ENCODE measurements around the gene SEBOX.

SEBOX gene

GRCh38 chr17:28385406-28385805 lies 20.4 kb upstream of the SEBOX start:
- Histone ChIP-seq H3K79me2 (ENCODE audit: insufficient read depth, low read length) (no peaks in the 10 kb centered on the region), H3K9ac (ENCODE audit: low read length) (no peak overlapping the region), H4K20me1 (ENCODE audit: insufficient read depth, low read length) (no peaks in the 10 kb centered on the region), H3F3A (ENCODE audit: insufficient read depth, low read length) (no peaks in the 10 kb centered on the region), H3K9me2 (ENCODE audit: low read depth, low read length) (no peaks in the 10 kb centered on the region), H3K9me3 (ENCODE audit: low read length) (no peaks in the 10 kb centered on the region), H3K4me2 (ENCODE audit: low read length) (no peak overlapping the region), H2AFZ (ENCODE audit: low read length) (no peak overlapping the region), H3K27me3 (ENCODE audit: insufficient read depth, low read length) (peaks cover 10% of the 10 kb centered on the region; the same call in 1 of the 2 replicates), H3K4me1 (ENCODE audit: insufficient read depth, low read length, severe bottlenecking) (no peaks in the 10 kb centered on the region), H3K27ac (ENCODE audit: low read depth, low read length, poor library complexity, severe bottlenecking) (no peak overlapping the region), H3K36me3 (ENCODE audit: insufficient read depth, low read length) (no peaks in the 10 kb centered on the region), H3K4me3 (ENCODE audit: low read depth, low read length, poor library complexity, severe bottlenecking) (no peak overlapping the region)
- TF ChIP-seq EZH2 (IDR thresholded peaks at IDR 0.05; ENCODE audit: borderline replicate concordance, low read length) (no peak), CTCF (IDR thresholded peaks at IDR 0.05; ENCODE audit: low read length) (no peak)

- H3K4me2 ChIP-seq (ENCODE audit: low read length), result peak overlapping the region; percentile 59; the same call in 1 of the 2 replicates
- H2AFZ ChIP-seq (ENCODE audit: low read length), result no peak overlapping the region
- H3K4me3 ChIP-seq (ENCODE audit: low read depth, low read length, poor library complexity, severe bottlenecking), result peak overlapping the region; percentile 48
- no peaks in the 10 kb centered on the region for H3K79me2 ChIP-seq (ENCODE audit: insufficient read depth, low read length)
- no peaks in the 10 kb centered on the region for H3K4me1 ChIP-seq (ENCODE audit: insufficient read depth, low read length, severe bottlenecking)
- H3K9ac ChIP-seq (ENCODE audit: low read length), result no peak overlapping the region
- no peaks in the 10 kb centered on the region for H3K36me3 ChIP-seq (ENCODE audit: insufficient read depth, low read length)
- no peaks in the 10 kb centered on the region for H3K9me2 ChIP-seq (ENCODE audit: low read depth, low read length)
- no peaks in the 10 kb centered on the region for H3F3A ChIP-seq (ENCODE audit: insufficient read depth, low read length)
- no peak overlapping the region for H3K27ac ChIP-seq (ENCODE audit: low read depth, low read length, poor library complexity, severe bottlenecking)
- no peak for TF ChIP-seq CTCF (IDR thresholded peaks at IDR 0.05; ENCODE audit: low read length)
- TF ChIP-seq EZH2 (IDR thresholded peaks at IDR 0.05; ENCODE audit: borderline replicate concordance, low read length), result no peak
- H3K27me3 ChIP-seq (ENCODE audit: insufficient read depth, low read length), result peaks cover 10% of the 10 kb centered on the region; the same call in 1 of the 2 replicates
- H3K9me3 ChIP-seq (ENCODE audit: low read length), result no peaks in the 10 kb centered on the region
- no peaks in the 10 kb centered on the region for H4K20me1 ChIP-seq (ENCODE audit: insufficient read depth, low read length)
Observed at GRCh38 chr17:28385037-28385400, 20.0 kb upstream of the SEBOX start.

- no peaks in the 10 kb centered on the region for H3K79me2 ChIP-seq (ENCODE audit: insufficient read depth, low read length)
- TF ChIP-seq CTCF (IDR thresholded peaks at IDR 0.05; ENCODE audit: low read length) (no peak), EZH2 (IDR thresholded peaks at IDR 0.05; ENCODE audit: borderline replicate concordance, low read length) (no peak)
- peak overlapping the region; percentile 59 for H3K4me2 ChIP-seq (ENCODE audit: low read length)
- no peak overlapping the region for H2AFZ ChIP-seq (ENCODE audit: low read length)
- H4K20me1 ChIP-seq (ENCODE audit: insufficient read depth, low read length), result no peaks in the 10 kb centered on the region
- no peaks in the 10 kb centered on the region for H3F3A ChIP-seq (ENCODE audit: insufficient read depth, low read length)
- no peak overlapping the region for H3K9ac ChIP-seq (ENCODE audit: low read length)
- no peaks in the 10 kb centered on the region for H3K4me1 ChIP-seq (ENCODE audit: insufficient read depth, low read length, severe bottlenecking)
- H3K9me2 ChIP-seq (ENCODE audit: low read depth, low read length), result no peaks in the 10 kb centered on the region
- peak overlapping the region; percentile 48 for H3K4me3 ChIP-seq (ENCODE audit: low read depth, low read length, poor library complexity, severe bottlenecking)
- H3K27me3 ChIP-seq (ENCODE audit: insufficient read depth, low read length), result peaks cover 10% of the 10 kb centered on the region; the same call in 1 of the 2 replicates
- H3K9me3 ChIP-seq (ENCODE audit: low read length), result no peaks in the 10 kb centered on the region
- H3K36me3 ChIP-seq (ENCODE audit: insufficient read depth, low read length), result no peaks in the 10 kb centered on the region
- no peak overlapping the region for H3K27ac ChIP-seq (ENCODE audit: low read depth, low read length, poor library complexity, severe bottlenecking)
Observed at GRCh38 chr17:28384281-28385036, 19.5 kb upstream of the SEBOX start.
